ENCODE measurements around the gene NCKAP5.
A peak's percentile ranks its signal among the peaks of the same experiment; 100 is the strongest.

NCKAP5 gene

GRCh38 chr2:133421516-133422324, 146.5 kb downstream of the NCKAP5 start:
- peak; percentile 87 for DNase-seq (ENCODE audit: low spot score)

- DNase-seq (ENCODE audit: low spot score): no peak
Measured at GRCh38 chr2:133420788-133421187, 147.5 kb downstream of the NCKAP5 start.

GRCh38 chr2:133418671-133419070, 149.6 kb downstream of the NCKAP5 start:
- no peak for DNase-seq (ENCODE audit: low spot score)

- DNase-seq (ENCODE audit: low spot score): peak; percentile 14
Measured at GRCh38 chr2:133418021-133418420, 150.2 kb downstream of the NCKAP5 start.

GRCh38 chr2:133417415-133417814, 150.8 kb downstream of the NCKAP5 start:
- peak; percentile 71 for DNase-seq (ENCODE audit: low spot score)

- DNase-seq (ENCODE audit: low spot score): no peak
Measured at GRCh38 chr2:133416736-133417135, 151.5 kb downstream of the NCKAP5 start.

- DNase-seq (ENCODE audit: low spot score): no peak
Measured at GRCh38 chr2:133416146-133416545, 152.1 kb downstream of the NCKAP5 start.

GRCh38 chr2:133415210-133415876, 152.9 kb downstream of the NCKAP5 start:
- no peak for DNase-seq (ENCODE audit: low spot score)

- DNase-seq (ENCODE audit: low spot score): no peak
Measured at GRCh38 chr2:133414486-133415209, 153.6 kb downstream of the NCKAP5 start.

- no peak for DNase-seq (ENCODE audit: low spot score)
Measured at GRCh38 chr2:133413863-133414262, 154.4 kb downstream of the NCKAP5 start.

- no peak for DNase-seq (ENCODE audit: low spot score)
Measured at GRCh38 chr2:133412694-133413093, 155.6 kb downstream of the NCKAP5 start.

- no peak for DNase-seq (ENCODE audit: low spot score)
Measured at GRCh38 chr2:133411857-133412256, 156.4 kb downstream of the NCKAP5 start.

GRCh38 chr2:133411101-133411500, 157.2 kb downstream of the NCKAP5 start:
- no peak for DNase-seq (ENCODE audit: low spot score)

GRCh38 chr2:133409581-133410285, 158.5 kb downstream of the NCKAP5 start:
- DNase-seq (ENCODE audit: low spot score): no peak

- DNase-seq (ENCODE audit: low spot score): no peak
Measured at GRCh38 chr2:133408671-133409070, 159.6 kb downstream of the NCKAP5 start.

- no peak for DNase-seq (ENCODE audit: low spot score)
Measured at GRCh38 chr2:133407341-133407740, 160.9 kb downstream of the NCKAP5 start.

GRCh38 chr2:133405252-133405651, 163.0 kb downstream of the NCKAP5 start:
- DNase-seq (ENCODE audit: low spot score): no peak

GRCh38 chr2:133400411-133400810, 167.9 kb downstream of the NCKAP5 start:
- DNase-seq (ENCODE audit: low spot score): no peak

GRCh38 chr2:133393895-133394294, 174.4 kb downstream of the NCKAP5 start:
- DNase-seq (ENCODE audit: low spot score): no peak

GRCh38 chr2:133390156-133390555, 178.1 kb downstream of the NCKAP5 start:
- DNase-seq (ENCODE audit: low spot score): no peak

- DNase-seq (ENCODE audit: low spot score): no peak
Measured at GRCh38 chr2:133389569-133389968, 178.7 kb downstream of the NCKAP5 start.

- no peak for DNase-seq (ENCODE audit: low spot score)
Measured at GRCh38 chr2:133382566-133382965, 185.7 kb downstream of the NCKAP5 start.

All from SW480 (cell line).